ENCODE results near the gene TMEM132C.
A peak's percentile ranks its signal among the peaks of the same experiment; 100 is the strongest.
"Not testable (repeated sequence)": the region's sequence is repeated elsewhere in the genome, so short reads cannot be mapped to it uniquely, and the experiment has no call there.

TMEM132C gene

DNA sequence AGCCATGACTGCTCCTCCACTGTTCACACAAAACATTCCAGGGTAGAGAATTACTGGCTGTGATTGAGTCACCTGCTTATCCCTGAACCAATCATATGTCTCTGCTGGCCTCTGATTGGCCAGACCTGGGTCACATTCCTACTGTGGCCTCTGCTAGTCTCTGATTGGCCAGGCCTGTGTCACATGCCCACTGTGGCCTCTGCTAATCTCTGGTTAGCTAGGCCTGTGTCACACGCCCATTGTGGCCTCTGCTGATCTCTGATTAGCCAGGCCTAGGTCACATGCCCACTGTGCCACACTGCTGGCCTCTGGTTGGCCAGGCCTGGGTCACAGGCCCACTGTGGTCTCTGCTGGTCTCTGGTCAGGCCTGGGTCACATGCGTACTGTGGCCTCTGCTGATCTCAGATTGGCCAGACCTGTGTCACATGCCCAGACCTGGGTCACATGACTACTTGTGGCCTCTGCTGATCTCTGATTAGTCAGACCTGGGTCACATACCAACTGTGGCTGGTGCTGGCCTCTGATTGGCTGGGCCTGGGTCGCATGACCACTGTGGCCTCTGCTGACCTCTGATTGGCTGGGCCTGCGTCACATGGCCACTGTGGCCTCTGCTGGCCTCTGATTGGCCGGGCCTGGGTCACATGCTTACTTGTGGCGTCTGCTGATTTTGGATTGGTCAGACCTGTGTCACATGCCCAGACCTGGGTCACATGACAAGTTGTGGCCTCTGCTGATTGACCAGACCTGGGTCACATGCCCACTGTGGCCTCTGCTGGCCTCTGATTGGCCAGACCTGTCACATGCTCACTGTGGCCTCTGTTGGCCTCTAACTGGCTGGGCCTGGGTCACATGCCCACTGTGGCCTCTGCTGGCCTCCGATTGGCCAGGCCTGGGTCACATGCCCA is 305.2 kb downstream of the TMEM132C start:
- peak; percentile 0 for DNase-seq

DNA sequence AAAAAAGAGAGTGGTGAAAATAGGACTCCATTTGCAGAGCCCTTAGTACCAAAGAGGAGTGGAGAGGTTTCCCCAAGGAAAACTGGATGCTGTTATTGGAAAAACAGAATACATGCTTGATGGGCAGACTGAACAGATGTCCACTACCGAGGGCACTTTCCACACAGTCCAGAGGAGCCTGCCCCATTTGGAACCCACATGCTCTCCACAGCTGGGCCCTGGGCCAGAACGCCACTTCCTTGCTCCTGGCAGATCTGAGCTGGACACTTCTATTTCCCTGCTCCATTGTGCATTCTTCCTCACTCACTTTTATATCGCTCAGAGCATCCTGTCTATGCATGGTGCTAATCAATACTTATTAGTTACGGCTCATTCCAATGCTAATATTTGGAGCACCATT is 306.9 kb downstream of the TMEM132C start:
- no peak for DNase-seq

GRCh38 chr12:128578045-128578444 is 311.1 kb downstream of the TMEM132C start:
- no peak for DNase-seq

DNA sequence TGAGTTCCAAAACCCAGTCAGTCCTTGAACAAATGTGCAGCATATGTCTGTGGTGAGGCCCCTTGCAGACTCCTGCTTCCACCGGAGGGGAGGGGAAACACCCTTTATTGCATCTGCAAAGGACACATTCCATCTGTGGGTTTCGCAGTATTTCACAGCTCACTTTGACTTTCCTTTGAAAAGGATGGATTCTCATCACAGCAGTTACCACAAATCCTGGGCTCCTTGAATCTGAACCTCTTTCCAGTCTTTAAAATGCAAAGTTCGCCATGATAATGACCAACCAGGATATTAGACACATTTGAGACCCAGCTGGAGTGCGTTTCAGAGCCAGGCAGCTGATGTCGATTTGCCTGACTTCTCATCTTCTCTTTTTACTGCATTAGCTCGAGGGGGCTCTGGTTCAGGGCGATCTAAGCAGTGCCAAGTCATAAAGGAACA is 314.4 kb downstream of the TMEM132C start:
- DNase-seq = no peak

DNA sequence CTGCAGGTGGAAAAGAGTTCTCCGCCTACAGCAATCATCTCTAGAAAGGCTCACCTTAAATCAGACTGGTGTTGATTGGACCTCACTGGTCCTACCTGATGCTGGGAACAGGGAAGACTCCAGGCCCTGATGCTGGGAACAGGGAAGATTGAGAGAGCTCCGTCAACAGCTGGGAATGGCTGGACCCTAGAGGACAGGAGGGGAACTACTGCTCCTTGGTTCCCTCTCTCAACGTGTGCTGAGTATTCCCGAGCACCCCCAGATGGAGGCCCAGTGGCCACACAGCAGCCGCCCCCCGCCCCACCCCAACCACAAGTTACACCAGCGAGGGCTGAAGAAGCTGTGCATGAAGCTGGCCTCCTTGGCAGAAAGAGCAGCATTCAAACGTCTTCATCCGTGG is 316.5 kb downstream of the TMEM132C start:
- no peak for DNase-seq

GRCh38 chr12:128586451-128587029 is 319.6 kb downstream of the TMEM132C start:
- DNase-seq = no peak

DNA sequence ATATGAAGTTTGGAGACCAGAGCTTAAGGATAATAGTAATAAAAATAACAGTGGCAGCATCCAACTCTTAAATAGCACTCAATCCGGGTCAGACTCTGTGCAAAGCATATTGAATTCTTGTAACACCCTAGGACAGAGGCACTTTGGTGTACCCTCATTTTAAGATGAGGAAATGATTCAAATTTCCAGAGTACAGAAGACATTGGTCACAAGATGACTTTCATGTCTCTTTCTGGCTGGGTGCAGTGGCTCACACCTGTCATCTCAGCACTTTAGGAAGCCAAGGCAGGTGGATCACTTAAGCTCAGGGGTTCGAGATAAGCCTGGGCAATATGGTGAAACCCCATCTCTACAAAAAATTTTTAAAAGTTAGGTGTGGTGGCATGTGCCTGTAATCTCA is 320.9 kb downstream of the TMEM132C start:
- no peak for DNase-seq

DNA sequence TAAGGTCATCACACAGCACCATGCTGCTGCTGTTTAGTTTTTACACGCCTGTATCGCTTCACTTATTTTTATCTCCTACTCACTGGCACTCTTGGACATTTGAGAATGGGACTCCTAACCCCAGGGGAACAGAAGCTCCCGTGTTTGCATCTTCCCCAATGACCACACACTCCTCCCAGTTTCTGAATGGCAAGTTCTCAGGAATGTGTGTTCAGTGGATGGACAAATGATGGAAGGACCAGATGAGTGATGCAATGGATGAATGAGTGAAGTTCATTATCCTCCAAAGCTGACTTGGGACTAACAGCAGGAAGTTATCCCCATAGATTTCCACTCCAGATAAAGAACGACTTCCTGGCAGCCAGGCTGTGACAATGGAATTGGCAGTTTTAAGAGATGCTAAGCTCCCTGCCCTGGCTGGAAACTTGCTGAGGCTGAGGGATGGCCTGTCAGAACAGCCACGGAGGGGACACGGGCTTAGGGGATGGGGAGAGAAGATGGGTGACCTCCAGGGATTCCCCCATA is 325.3 kb downstream of the TMEM132C start:
- no peak for DNase-seq

GRCh38 chr12:128594521-128594920 is 327.6 kb downstream of the TMEM132C start:
- DNase-seq = no peak

DNA sequence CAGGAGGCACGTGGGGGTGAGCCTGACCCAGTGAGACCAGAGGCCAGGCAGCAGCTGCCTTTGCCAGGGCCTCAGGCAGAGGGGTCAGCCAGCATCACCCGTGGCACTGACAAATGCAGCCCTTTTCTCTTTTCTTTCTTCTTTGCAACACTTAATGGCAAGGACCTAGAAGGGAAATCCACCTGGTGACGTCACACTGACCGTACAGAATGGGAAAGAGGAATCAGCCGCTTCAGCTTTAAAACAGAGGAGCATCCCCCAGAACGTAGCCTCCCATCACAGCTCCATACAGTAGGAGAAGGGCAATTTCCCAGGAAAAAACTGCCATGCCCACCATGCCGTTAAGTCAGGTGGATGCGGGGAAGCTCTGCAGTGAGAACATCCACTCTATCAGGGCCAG is 328.6 kb downstream of the TMEM132C start:
- DNase-seq = no peak

DNA sequence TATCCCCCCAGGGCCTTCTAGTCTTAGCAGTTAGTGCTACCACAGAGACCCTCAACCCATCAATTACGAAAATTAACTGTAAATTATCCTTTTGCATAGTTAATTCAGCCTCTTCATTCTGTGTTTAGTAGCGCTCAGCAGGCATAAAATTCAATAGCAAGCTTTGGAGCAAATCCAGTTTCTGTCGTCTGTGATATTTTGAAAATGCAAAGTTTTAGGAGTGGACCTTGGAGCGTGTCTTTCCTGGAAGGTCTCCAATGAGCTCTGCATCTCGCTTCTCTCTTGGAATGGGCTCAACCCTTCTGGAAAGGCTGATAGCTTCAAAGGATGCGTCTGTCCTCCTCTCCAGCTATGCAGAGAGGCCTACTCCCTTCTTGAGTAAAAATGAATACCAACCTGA is 333.9 kb downstream of the TMEM132C start:
- DNase-seq = no peak

- DNase-seq = no peak
Measured at GRCh38 chr12:128603573-128604115, 336.7 kb downstream of the TMEM132C start.

GRCh38 chr12:128604219-128604618 is 337.2 kb downstream of the TMEM132C start:
- not testable (repeated sequence) for DNase-seq

DNA sequence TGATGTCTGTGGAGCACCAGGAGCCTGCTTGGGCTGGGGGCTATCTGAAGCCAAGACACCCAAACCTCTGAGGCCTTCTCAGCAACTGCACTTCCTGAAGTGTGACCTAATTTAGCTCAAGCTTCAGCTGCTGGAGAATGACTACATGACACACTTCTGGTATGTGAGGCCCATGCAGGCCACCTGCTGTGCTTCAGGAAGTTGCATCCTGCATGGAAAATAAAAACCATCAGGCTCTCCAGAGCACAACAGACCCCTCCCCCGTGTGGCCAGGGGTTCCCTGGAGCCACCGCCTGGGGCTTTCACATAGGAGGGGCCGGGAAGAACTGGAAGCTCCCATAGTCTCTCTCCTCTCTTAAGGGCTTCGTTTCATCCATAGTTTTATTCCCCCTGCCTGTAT is 339.1 kb downstream of the TMEM132C start:
- DNase-seq = peak; percentile 70

DNA sequence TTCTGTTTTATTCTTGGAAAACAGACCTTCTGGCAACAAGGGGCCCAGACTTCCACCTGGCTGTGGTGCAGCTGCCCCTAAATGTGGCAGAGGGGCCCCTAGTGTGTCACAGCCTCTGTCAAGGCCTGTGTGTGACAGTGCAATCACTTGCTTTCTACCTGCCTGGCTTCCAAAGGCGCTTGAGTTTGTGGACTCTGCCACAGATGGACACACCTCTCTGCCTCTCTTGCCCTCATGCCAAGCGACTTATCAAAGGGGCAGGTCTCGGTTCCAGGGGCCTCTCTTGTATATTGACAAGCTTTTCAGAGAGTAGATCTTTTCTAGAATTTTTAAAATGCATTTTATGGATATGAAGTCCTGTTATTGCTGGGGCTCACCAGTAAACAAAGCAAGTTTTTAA is 339.6 kb downstream of the TMEM132C start:
- DNase-seq = no peak

GRCh38 chr12:128606970-128607369 is 340.0 kb downstream of the TMEM132C start:
- DNase-seq = no peak

GRCh38 chr12:128607641-128608040 is 340.7 kb downstream of the TMEM132C start:
- DNase-seq = no peak

DNA sequence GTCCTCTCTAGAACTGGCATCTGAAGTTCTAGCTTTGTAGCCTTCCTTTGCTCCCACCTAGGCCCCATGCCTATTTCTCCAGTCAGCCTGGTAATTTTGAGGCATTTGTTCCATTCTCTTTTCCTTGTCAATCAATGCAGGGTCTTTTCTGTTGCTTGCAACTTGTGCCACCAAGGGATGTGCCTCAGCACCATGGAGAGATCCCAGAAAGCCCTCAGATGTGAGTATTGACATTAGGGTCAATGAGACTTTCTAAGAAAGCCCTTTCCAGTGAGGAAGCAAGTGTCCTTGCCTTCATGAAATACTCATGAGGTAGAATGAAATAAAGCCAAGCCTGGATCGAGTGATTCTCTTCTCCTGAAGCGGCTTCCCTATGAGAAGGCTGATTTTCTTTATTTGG is 342.9 kb downstream of the TMEM132C start:
- DNase-seq = peak; percentile 4

- peak; percentile 56 for DNase-seq
Measured at GRCh38 chr12:128611736-128612135, 344.8 kb downstream of the TMEM132C start.

DNA sequence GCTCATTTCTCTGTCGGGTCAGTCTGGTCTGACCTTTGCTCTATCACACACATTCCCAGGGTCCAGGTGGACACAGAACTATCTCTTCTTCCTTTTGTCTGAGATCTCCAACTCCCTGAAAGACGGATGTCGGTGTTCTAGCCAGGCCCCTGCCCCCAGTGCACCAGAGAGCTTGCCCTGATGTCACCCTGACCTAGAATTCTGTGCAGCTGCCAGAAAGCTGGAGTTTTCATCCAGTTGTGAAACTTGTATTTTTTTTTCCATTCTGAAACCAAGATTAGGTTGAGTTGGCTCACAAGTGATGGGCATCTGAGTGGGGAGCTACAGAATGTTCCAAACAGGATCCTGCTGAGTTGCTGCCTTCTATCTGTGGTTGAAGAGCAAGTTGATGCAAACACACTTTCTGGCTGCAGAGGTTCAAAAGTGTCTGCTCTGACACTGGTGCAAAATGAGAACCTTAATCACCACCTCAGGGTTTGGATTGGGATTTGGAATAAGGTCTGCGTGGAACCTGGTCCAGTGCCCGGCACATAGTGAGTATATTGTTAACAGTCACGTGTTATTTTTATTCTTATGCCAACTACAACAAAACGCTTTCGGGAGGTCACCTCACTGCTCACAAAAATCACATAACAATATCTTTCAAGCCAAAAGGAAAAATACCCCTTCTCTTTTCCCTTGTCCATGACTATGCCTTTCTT is 345.3 kb downstream of the TMEM132C start:
- peak; percentile 9 for DNase-seq

- DNase-seq = no peak
Measured at GRCh38 chr12:128613837-128614590, 347.0 kb downstream of the TMEM132C start.

DNA sequence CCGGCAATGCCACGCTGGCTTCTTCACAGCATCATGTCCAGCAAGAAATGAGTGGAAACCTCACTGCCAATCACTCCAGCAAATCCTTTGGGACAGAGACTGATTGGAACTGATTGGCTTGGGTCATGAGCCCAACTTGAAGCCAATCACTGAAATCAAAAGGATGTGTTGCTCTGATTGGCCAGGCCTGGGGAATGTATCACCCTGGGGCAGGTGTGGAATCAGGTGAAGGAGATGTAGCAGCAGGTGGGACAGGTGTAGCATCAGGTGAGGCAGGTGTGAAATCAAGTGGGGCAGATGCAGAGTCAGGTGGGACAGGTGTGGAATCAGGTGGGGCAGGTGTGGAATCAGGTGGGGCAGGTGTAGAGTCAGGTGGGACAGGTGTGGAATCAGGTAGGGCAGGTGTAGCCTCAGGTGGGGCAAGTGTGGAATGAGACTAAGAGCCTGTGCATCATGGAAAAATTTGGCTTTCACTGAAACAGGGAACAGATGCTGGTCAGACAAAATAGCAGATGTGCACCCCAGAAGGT is 350.4 kb downstream of the TMEM132C start:
- DNase-seq = no peak
